Activated CD4-positive, alpha-beta T cell treated with anti-CD3 and anti-CD28 coated beads for 24 hours (primary cell): ENCODE measurements around the gene NOX1.
"Not testable (repeated sequence)": the region's sequence is repeated elsewhere in the genome, so short reads cannot be mapped to it uniquely, and the experiment has no call there.

ENCODE experiments used
- DNase-seq, 2 donors: peaks; one replicate each; pipeline ENCODE4 v3.0.0-alpha.2; 2020; ENCODE audit warnings: low read depth in 2 of 2

Gene NOX1

GRCh38 chrX:100819837-100820666 is 54.1 kb downstream of the NOX1 start, which contains the start of gene CSTF2:
Gene CSTF2 (plus strand): TSS chrX:100820391. CDS start chrX:100820417, 26 bp downstream.
- DNase-seq, result peak; percentile 55 to 56

GRCh38 chrX:100819534-100819836 is 54.7 kb downstream of the NOX1 start:
- peak in 1 of 2 donors; percentile 20 for DNase-seq

GRCh38 chrX:100817340-100817739 is 56.8 kb downstream of the NOX1 start:
- DNase-seq, result no peak

- DNase-seq, result no peak
These were observed 61.7 kb downstream of the NOX1 start for GRCh38 chrX:100812216-100813158.

GRCh38 chrX:100808265-100808664 is 65.9 kb downstream of the NOX1 start:
- not testable (repeated sequence) for DNase-seq

GRCh38 chrX:100804780-100805179 is 69.4 kb downstream of the NOX1 start:
- DNase-seq, result no peak

GRCh38 chrX:100802843-100803242 is 71.3 kb downstream of the NOX1 start:
- DNase-seq, result no peak

- no peak for DNase-seq
These were observed 75.5 kb downstream of the NOX1 start for GRCh38 chrX:100798484-100799214.

GRCh38 chrX:100797359-100797758 is 76.8 kb downstream of the NOX1 start:
- no peak for DNase-seq

GRCh38 chrX:100796371-100796770 is 77.8 kb downstream of the NOX1 start:
- DNase-seq, result not testable (repeated sequence)
